GM12878 (cell line): Measurements from ENCODE around the gene MMD2. TPM values are rescaled to one million over a fixed set of nuclear protein-coding genes. Genes with fewer than 3 reads are reported as not detected.

Source experiments
- ATAC-seq: fragments of 200-7000 bp; cut with Tn5 transposase; 3 replicates; pipeline ENCODE4 v1.9.1; 2020; ENCODE audit warnings: mild to moderate bottlenecking, moderate library complexity
- BruUV-seq: library from RNA; stranded (reverse); fragments of 400-500 nt; replicated peaks from 2 replicates; lab custom pipeline; 2021; lab: Mats Ljungman, UMichigan
- CTCF ChIA-PET: fragments of 300-600 bp; sonication (Branson Sonifier 250); formaldehyde crosslinking; extraction: SDS; loops from one replicate; lab custom pipeline; 2021; ENCODE audit warnings: inconsistent platforms; lab: Yijun Ruan, JAX
- POLR2A ChIA-PET: fragments of 350-600 bp; formaldehyde crosslinking; extraction: SDS; loops from one replicate; lab custom pipeline; 2021; ENCODE audit warnings: inconsistent platforms; lab: Charles Lee
- RAD21 ChIA-PET: fragments of 300-600 bp; sonication (Branson Sonifier 250); formaldehyde crosslinking; loops from one replicate; lab custom pipeline; 2023; ENCODE audit warnings: antibody characterized with exemption; ENCODE audit not compliant: unreplicated experiment; lab: Charles Lee
- SMC1A ChIA-PET: fragments of 300-600 bp; sonication (Branson Sonifier 250); formaldehyde crosslinking; loops from one replicate; lab custom pipeline; 2023; ENCODE audit not compliant: unreplicated experiment, uncharacterized antibody; lab: Charles Lee
- DNase-seq: peaks from one replicate; pipeline ENCODE4 v3.0.0-alpha.2; 2011; ENCODE audit warnings: low read depth, low spot score
- FAIRE-seq: peaks from 3 replicates; lab custom pipeline; 2011; peaks lifted over from hg19 to GRCh38; lab: Jason Lieb, UNC
- H2AFZ ChIP-seq: 2 replicates; pipeline ENCODE4 v1.6.0; 2011; ENCODE audit warnings: low read depth, low read length, control low read depth; ENCODE audit not compliant: control insufficient read depth
- H3K27ac ChIP-seq: 2 replicates; pipeline ENCODE4 v1.5.1; 2011; ENCODE audit warnings: control low read depth; ENCODE audit not compliant: control insufficient read depth, insufficient read depth
- H3K27me3 ChIP-seq, 2 experiments: replicated peaks in 1 of 2; 2 replicates each; pipeline versions ENCODE4 v1.6.0 to v1.6.1; 2011; ENCODE audit warnings: low read length in 1 of 2; ENCODE audit not compliant: control insufficient read depth in 2 of 2, insufficient read depth in 2 of 2
- H3K36me3 ChIP-seq, 2 experiments: 2 replicates each; pipeline ENCODE4 v1.5.1; 2011; ENCODE audit warnings: low read length in 1 of 2; ENCODE audit not compliant: control insufficient read depth in 2 of 2, insufficient read depth in 2 of 2
- H3K4me1 ChIP-seq: 2 replicates; pipeline ENCODE4 v1.6.1; 2011; ENCODE audit warnings: mild to moderate bottlenecking, low read length, moderate library complexity, mixed read lengths; ENCODE audit not compliant: control insufficient read depth, insufficient read depth
- H3K4me2 ChIP-seq: 2 replicates; pipeline ENCODE4 v1.6.0; 2011; ENCODE audit warnings: control low read depth; ENCODE audit not compliant: control insufficient read depth, insufficient read depth
- H3K4me3 ChIP-seq: fragments of 200-600 bp; sonication (generic); 2 replicates; pipeline ENCODE4 v1.5.1; 2016
- H3K79me2 ChIP-seq: 2 replicates; pipeline ENCODE4 v1.6.0; 2011; ENCODE audit warnings: low read length; ENCODE audit not compliant: control insufficient read depth, insufficient read depth
- H3K9ac ChIP-seq: 2 replicates; pipeline ENCODE4 v1.8.0; 2011; ENCODE audit warnings: low read length, control low read depth, mixed read lengths; ENCODE audit not compliant: control insufficient read depth, insufficient read depth
- H3K9me3 ChIP-seq: replicated peaks from 3 replicates; pipeline ENCODE4 v1.5.1; 2011; ENCODE audit warnings: mild to moderate bottlenecking, low read length; ENCODE audit not compliant: control insufficient read depth, insufficient read depth
- H4K20me1 ChIP-seq: 2 replicates; pipeline ENCODE4 v1.6.0; 2011; ENCODE audit not compliant: control insufficient read depth, insufficient read depth
- BMI1 ChIP-seq: fragments of 450-650 bp; IDR thresholded peaks from 2 replicates; pipeline ENCODE4 v1.6.1; 2016; ENCODE audit warnings: mild to moderate bottlenecking, moderate library complexity, borderline replicate concordance
- BRCA1 ChIP-seq: IDR thresholded peaks from 2 replicates; pipeline ENCODE4 v1.6.1; 2011; ENCODE audit warnings: low read depth, low read length, improper control_type of control experiment
- CBX5 ChIP-seq: sonication (generic); IDR thresholded peaks from 2 replicates; pipeline ENCODE4 v1.6.1; 2016; ENCODE audit warnings: low read depth, moderate library complexity, mild to moderate bottlenecking, inconsistent platforms
- JUND ChIP-seq: IDR thresholded peaks from 2 replicates; pipeline ENCODE4 v1.6.1; 2012; ENCODE audit warnings: low read depth, mild to moderate bottlenecking, low read length, improper control_type of control experiment, moderate library complexity
- NR2C2 ChIP-seq: IDR thresholded peaks from 2 replicates; pipeline ENCODE4 v1.6.1; 2011; ENCODE audit warnings: borderline replicate concordance, low read depth; ENCODE audit not compliant: control insufficient read depth, insufficient read length
- NR2F1 ChIP-seq: fragments of 450-650 bp; conservative IDR thresholded peaks from 2 replicates; pipeline ENCODE4 v1.6.1; 2017; ENCODE audit warnings: mild to moderate bottlenecking
- PBX3 ChIP-seq: IDR thresholded peaks from 2 replicates; pipeline ENCODE4 v1.6.1; 2011; ENCODE audit warnings: mild to moderate bottlenecking, low read depth, low read length, moderate library complexity; ENCODE audit not compliant: insufficient replicate concordance
- RAD21 ChIP-seq: IDR thresholded peaks from 2 replicates; pipeline ENCODE4 v1.6.1; 2011; ENCODE audit warnings: mild to moderate bottlenecking, low read depth, low read length, moderate library complexity; ENCODE audit not compliant: insufficient read depth
- RUNX3 ChIP-seq: IDR thresholded peaks from 2 replicates; pipeline ENCODE4 v1.6.1; 2012; ENCODE audit warnings: low read length, inconsistent platforms
- SMAD1 ChIP-seq: fragments of 450-650 bp; IDR thresholded peaks from 2 replicates; pipeline ENCODE4 v1.6.1; 2018; ENCODE audit warnings: mild to moderate bottlenecking, low read depth; ENCODE audit not compliant: partially characterized antibody
- SP1 ChIP-seq: IDR thresholded peaks from one replicate; pipeline ENCODE4 v1.6.1; 2011; ENCODE audit warnings: low read depth, low read length
- STAT1 ChIP-seq: fragments of 450-650 bp; conservative IDR thresholded peaks from 2 replicates; pipeline ENCODE4 v1.6.1; 2014; ENCODE audit warnings: antibody characterized with exemption, mild to moderate bottlenecking
- WRNIP1 ChIP-seq: IDR thresholded peaks from 2 replicates; pipeline ENCODE4 v1.6.1; 2011; ENCODE audit warnings: low read depth, low read length, improper control_type of control experiment, borderline replicate concordance
- ZBTB4 ChIP-seq: fragments of 450-650 bp; formaldehyde crosslinking; IDR thresholded peaks from 2 replicates; pipeline ENCODE4 v1.4.0; 2022; ENCODE audit warnings: mild to moderate bottlenecking, moderate library complexity
- WGBS: methylation state at CpG from one replicate; pipeline ENCODE4 v1.1.6; 2016; ENCODE audit warnings: low lambda C conversion rate; ENCODE audit not compliant: insufficient replicate concordance, insufficient coverage; ENCODE audit errors: missing lambda C conversion rate; 5-methylcytosine and 5-hydroxymethylcytosine counted together
- in situ Hi-C: fragments of 300-500 bp; cut with MboI; formaldehyde crosslinking; loops from 9 replicates; pipeline ENCODE4 v1.14.3; 2018; ENCODE audit warnings: mixed read lengths
- intact Hi-C: fragments of 100-400 bp; cut with micrococcal nuclease; formaldehyde crosslinking; loops from one replicate; pipeline ENCODE4 v1.14.2; 2022; ENCODE audit not compliant: unreplicated experiment
- polyA plus RNA-seq, 11 experiments: library from polyadenylated mRNA; depleted of rRNA in 4 of 11; unstranded in 6 of 11; stranded (reverse) in 5 of 11; fragments of >200 nt; fragmentation: Nextera tagmentation in 4 of 11; fragmentation: Illumina TruSeq in 1 of 11; extraction: Ambion mirVana in 4 of 11; extraction: Trizol in 1 of 11; gene quantifications; 1 replicate in 1 of 11; 2 replicates in 10 of 11; pipeline versions ENCODE4 v1.2.1 to v1.2.3, GENCODE V29; 2011 to 2016; ENCODE audit warnings: inconsistent platforms in 2 of 11, missing spikeins in 2 of 11, low read depth in 1 of 11
- total RNA-seq, 4 experiments: library from RNA; depleted of rRNA in 3 of 4; stranded (reverse); fragments of >200 nt in 3 of 4; fragmentation: Illumina TruSeq in 1 of 4; extraction: Trizol in 1 of 4; gene quantifications; 2 replicates each; pipeline versions ENCODE4 v1.2.1 to v1.2.3, GENCODE V29; 2013 to 2021

MMD2 gene
- total and polyA plus RNA-seq, 10 of the 15 experiments (the other 5 are each of a cell fraction or from before 2014, with no cell fraction given), result not detected

- TF ChIP-seq ZBTB4 (CRISPR knock-in tag), result no peak
- no peak for TF ChIP-seq NR2F1
- no peak for TF ChIP-seq RAD21
- TF ChIP-seq JUND, result no peak
- no peak for TF ChIP-seq BMI1
- TF ChIP-seq RUNX3, result no peak
- TF ChIP-seq CBX5, result no peak
- TF ChIP-seq, all 136 proteins: peak for 0
Observed at GRCh38 chr7:4894482-4894881, 64.5 kb downstream of the MMD2 start (continued).

GRCh38 chr7:4893929-4894475 lies 65.0 kb downstream of the MMD2 start:
- H3K27ac ChIP-seq, result no peak overlapping the region
- H3K4me1 ChIP-seq, result no peaks in the 10 kb centered on the region
- intact Hi-C loops, result no loop called here
- no peaks in the 10 kb centered on the region for H3K9me3 ChIP-seq
- TF ChIP-seq STAT1, result no peak
- no peak for TF ChIP-seq NR2F1
- no peak for TF ChIP-seq NR2C2
- no peak for TF ChIP-seq BRCA1
- no peak for TF ChIP-seq WRNIP1
- no peak for TF ChIP-seq PBX3
- no peak for TF ChIP-seq SP1
- no peak for TF ChIP-seq SMAD1
- H3K36me3 ChIP-seq, result no peaks in the 10 kb centered on the region
- ATAC-seq (no peak), DNase-seq (no peak), FAIRE-seq (no peak)
- H4K20me1 ChIP-seq, result no peaks in the 10 kb centered on the region
- no TSS peak for BruUV-seq
- POLR2A ChIA-PET, result no interaction called here
- CTCF ChIA-PET, result no interaction called here
- SMC1A ChIA-PET, result no interaction called here
- 47% methylated on average over 8 of the region's 8 CpGs for WGBS
- H3K27me3 ChIP-seq, result no peaks in the 10 kb centered on the region
- RAD21 ChIA-PET, result no interaction called here
- no peak overlapping the region for H3K4me2 ChIP-seq
- H3K4me3 ChIP-seq, result no peak overlapping the region
- in situ Hi-C loops, result no loop called here
- no peaks in the 10 kb centered on the region for H3K79me2 ChIP-seq
- no peak overlapping the region for H2AFZ ChIP-seq
- no peak overlapping the region for H3K9ac ChIP-seq
